Activated CD8-positive, alpha-beta memory T cell treated with anti-CD3 and anti-CD28 coated beads, Interleukin-2, amount 10 ng/mL, durations not matched to agents 7 days and 5 days (primary cell): ENCODE data around the gene JUN. TPM values are rescaled to one million over a fixed set of nuclear protein-coding genes. Genes with fewer than 3 reads are reported as not detected.

Source experiments
- ATAC-seq: fragments of 150-1000 bp; cut with Tn5 transposase; one replicate; pipeline ENCODE4 v1.10.0; 2021; ENCODE audit warnings: moderate library complexity
- CTCF ChIA-PET: fragments of 350-600 bp; sonication (Branson Sonifier 250); formaldehyde crosslinking; loops from one replicate; lab custom pipeline; 2021; ENCODE audit warnings: antibody characterized with exemption; lab: Charles Lee
- DNase-seq: peaks from one replicate; pipeline ENCODE4 v3.0.0-alpha.2; 2020
- H3K27ac Mint-ChIP-seq: one replicate; pipeline ENCODE4 v1.8.0; 2021; ENCODE audit warnings: mild to moderate bottlenecking, mixed read lengths
- H3K27me3 Mint-ChIP-seq: one replicate; pipeline ENCODE4 v1.8.0; 2021; ENCODE audit warnings: mixed read lengths
- H3K36me3 Mint-ChIP-seq: one replicate; pipeline ENCODE4 v1.8.0; 2021; ENCODE audit warnings: mild to moderate bottlenecking, mixed read lengths
- H3K4me1 Mint-ChIP-seq: one replicate; pipeline ENCODE4 v1.8.0; 2021; ENCODE audit warnings: mixed read lengths
- H3K4me3 Mint-ChIP-seq: one replicate; pipeline ENCODE4 v1.8.0; 2021; ENCODE audit warnings: mild to moderate bottlenecking, moderate library complexity, mixed read lengths
- H3K9me3 Mint-ChIP-seq: one replicate; pipeline ENCODE4 v1.8.0; 2022; ENCODE audit warnings: low read depth, mixed read lengths
- total RNA-seq, 2 experiments: library from RNA; stranded (reverse); gene quantifications; one replicate each; pipeline ENCODE4 v1.2.3, GENCODE V29; 2021

The JUN gene
- total RNA-seq, 2 experiments from 2014 or later = 50.5 to 129 TPM

DNA sequence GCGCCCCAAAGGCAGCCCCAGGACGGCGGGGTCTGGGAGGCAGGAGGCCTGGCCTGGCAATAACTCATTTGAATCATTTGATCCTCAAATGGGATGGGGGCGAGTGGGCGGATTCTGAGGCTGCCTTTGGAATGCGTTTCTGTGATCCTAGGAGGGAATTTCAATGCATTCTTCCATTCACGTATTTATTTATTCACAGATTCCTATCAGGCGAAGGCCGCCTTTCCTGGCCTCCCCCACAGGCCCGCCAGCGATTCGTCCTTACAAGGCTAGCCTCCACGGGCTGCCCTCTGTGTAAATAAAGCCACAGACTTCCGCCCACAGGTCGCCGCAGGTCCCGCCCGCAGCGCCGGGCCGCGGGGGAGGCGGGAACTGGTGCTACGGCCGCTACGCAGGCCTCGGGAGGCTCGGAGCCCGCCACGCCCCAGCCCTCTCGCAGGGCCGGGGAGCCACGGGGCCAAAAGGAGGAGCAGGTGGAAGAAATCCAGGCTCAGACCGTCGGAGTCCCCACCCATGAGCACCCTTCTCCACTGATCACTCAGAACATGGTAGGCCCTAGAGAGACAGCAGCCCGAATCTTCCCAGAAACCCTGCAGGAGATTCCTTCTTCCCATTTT is 31.3 kb upstream of the JUN start:
- CTCF ChIA-PET = no interaction called here
- Mint-ChIP-seq H3K27ac (peak overlapping the region; percentile 81), H3K27me3 (peaks cover 10% of the 10 kb centered on the region), H3K9me3 (no peaks in the 10 kb centered on the region), H3K4me3 (peak overlapping the region; percentile 74), H3K4me1 (peaks cover 40% of the 10 kb centered on the region), H3K36me3 (peaks cover 3% of the 10 kb centered on the region)
- ATAC-seq (peak; percentile 34), DNase-seq (peak; percentile 75)

DNA sequence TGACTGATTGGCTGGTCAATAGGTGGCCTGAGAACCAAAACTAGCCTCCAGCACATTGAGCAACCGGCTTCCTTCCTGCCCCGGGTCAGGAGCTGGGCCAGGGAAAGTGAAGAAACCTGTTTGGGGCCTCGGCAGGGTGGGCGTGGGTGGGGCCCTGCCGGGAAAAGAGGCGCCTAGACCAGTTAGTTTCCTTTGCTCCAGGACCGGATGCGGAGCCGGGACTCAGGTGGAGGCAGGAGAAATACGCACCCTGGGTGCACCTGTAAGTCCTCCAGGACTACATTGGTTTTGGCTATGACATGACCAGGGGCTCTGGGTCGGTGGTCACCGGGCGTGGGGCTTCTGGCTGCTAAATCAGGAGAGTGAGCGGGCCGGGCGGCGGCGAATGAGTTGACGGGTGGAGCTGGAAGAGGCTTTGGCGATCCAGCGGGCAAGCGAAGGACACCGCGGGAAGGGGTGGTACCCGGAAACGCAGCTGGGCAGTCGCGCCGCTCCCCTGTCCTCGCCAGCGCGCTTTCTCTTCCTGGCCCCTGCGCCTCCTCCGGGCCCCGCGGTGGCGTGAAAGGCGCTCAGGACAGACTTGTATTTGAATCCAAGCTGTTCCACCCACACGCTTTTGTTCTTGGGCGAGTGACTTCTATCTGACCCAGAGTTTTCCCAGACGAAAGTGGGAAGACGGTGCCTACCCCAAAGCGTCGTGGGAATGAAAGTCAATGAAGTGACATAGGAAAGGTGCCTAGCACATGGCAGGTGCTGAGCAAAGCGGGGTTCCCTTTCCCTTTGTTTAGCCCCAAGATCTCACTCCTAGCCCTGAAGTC is 30.6 kb upstream of the JUN start:
- H3K27me3 Mint-ChIP-seq = peaks cover 5% of the 10 kb centered on the region
- H3K4me3 Mint-ChIP-seq = peak overlapping the region; percentile 74
- H3K4me1 Mint-ChIP-seq = peaks cover 40% of the 10 kb centered on the region
- no peak for ATAC-seq
- DNase-seq = no peak
- no peaks in the 10 kb centered on the region for H3K9me3 Mint-ChIP-seq
- H3K36me3 Mint-ChIP-seq = peaks cover 3% of the 10 kb centered on the region
- peak overlapping the region; percentile 43 for H3K27ac Mint-ChIP-seq
- CTCF ChIA-PET = interaction anchor here (1.2 kb wide), 1 partner anchor 32 kb away, joined by 5 read pairs; no protein-coding TSS in a partner anchor

DNA sequence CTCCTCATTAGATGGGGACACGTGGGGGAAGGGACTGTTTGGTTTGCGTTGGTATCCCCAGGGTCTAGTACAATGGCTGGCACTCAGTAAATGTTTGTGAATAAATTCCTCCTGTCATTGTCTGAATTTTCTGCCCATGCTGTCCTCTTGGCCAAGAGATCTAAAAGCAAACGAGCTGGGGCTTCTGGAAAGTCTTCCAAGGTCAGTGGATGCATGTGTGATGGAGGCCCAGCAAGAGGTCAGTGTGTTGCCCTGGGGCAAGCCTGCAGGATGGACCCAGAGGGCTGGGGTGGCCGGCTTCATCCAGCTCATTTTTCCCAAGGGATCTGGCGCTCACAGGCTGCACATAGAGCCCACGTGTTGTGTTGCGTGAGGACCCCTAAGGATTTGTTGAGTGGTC is 30.0 kb upstream of the JUN start:
- peak overlapping the region; percentile 1 for H3K27ac Mint-ChIP-seq
- no peak overlapping the region for H3K4me3 Mint-ChIP-seq
- DNase-seq (no peak), ATAC-seq (no peak)
- peaks cover 3% of the 10 kb centered on the region for H3K27me3 Mint-ChIP-seq
- CTCF ChIA-PET = interaction anchor here (1.2 kb wide), 1 partner anchor 31 kb away, joined by 5 read pairs; no protein-coding TSS in a partner anchor
- H3K36me3 Mint-ChIP-seq = peaks cover 3% of the 10 kb centered on the region
- no peaks in the 10 kb centered on the region for H3K9me3 Mint-ChIP-seq
- peaks cover 40% of the 10 kb centered on the region for H3K4me1 Mint-ChIP-seq

DNA sequence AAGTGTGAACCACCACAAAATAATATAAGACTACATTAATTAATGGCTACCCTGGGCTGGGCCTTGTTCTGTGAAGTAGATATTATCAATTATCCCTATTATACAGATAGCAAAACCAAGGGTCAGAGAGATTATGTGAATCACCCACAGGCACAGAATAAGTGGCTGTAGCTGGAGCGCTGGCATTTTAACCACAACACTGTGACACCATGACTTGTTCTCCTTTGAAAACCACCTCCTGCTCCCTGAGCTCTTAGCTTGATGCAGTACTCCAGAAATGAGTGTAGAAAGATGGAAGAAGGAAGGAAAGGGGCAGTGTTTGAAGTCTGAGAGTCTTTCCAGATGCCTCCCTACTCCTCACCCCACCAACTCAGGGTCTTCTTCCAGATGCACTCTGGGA is 29.5 kb upstream of the JUN start:
- CTCF ChIA-PET = interaction anchor here (1.2 kb wide), 1 partner anchor 31 kb away, joined by 5 read pairs; no protein-coding TSS in a partner anchor
- H3K9me3 Mint-ChIP-seq = no peaks in the 10 kb centered on the region
- DNase-seq (no peak), ATAC-seq (no peak)
- H3K36me3 Mint-ChIP-seq = peaks cover 3% of the 10 kb centered on the region
- no peak overlapping the region for H3K4me3 Mint-ChIP-seq
- peaks cover 40% of the 10 kb centered on the region for H3K4me1 Mint-ChIP-seq
- H3K27me3 Mint-ChIP-seq = no peaks in the 10 kb centered on the region
- peak overlapping the region; percentile 1 for H3K27ac Mint-ChIP-seq

DNA sequence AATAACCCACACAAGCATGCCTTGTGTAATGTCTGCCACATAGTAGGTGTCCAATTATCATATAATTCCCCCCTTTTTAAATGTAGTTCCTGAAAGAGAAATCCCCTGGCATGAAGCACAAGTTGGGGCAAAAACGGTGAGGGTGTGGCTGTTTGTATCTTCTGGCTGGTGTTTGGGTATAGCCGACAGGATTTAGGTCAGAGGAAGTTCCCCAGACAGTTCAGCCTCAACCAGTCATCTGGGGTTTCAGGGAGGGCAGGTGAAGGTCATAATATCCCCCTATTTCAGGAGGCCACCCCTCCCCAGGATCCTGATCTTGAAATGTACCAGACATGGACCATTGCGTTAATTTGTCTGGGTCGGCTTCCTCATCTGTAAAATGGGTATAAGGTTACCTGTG is 29.1 kb upstream of the JUN start:
- ATAC-seq (no peak), DNase-seq (peak; percentile 58)
- no peak overlapping the region for H3K4me3 Mint-ChIP-seq
- H3K27ac Mint-ChIP-seq = no peak overlapping the region
- CTCF ChIA-PET = no interaction called here
- H3K36me3 Mint-ChIP-seq = peaks cover 3% of the 10 kb centered on the region
- peaks cover 42% of the 10 kb centered on the region for H3K4me1 Mint-ChIP-seq
- H3K27me3 Mint-ChIP-seq = no peaks in the 10 kb centered on the region
- no peaks in the 10 kb centered on the region for H3K9me3 Mint-ChIP-seq

DNA sequence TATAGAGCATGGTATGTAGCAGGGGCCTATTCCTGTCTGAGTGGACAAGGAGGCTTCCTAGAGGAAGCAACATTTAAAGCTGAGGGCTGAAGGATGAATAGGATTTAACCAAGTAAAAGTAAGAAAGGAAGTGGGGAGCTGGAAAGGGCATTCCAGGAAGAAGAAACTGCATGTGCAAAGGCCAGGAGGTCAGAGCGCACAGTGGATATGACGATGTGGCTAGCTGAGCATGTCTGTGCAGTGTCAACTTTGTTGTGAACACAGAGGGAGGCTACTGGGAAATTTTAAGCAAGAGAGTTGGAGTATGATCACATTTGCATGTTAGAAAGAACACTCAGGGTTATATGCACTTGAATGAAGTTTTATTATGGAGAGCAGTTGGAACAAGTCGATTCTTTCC is 28.6 kb upstream of the JUN start:
- Mint-ChIP-seq H3K36me3 (peaks cover 3% of the 10 kb centered on the region), H3K27me3 (no peaks in the 10 kb centered on the region), H3K27ac (no peak overlapping the region), H3K4me3 (no peak overlapping the region), H3K4me1 (peaks cover 43% of the 10 kb centered on the region), H3K9me3 (no peaks in the 10 kb centered on the region)
- DNase-seq = no peak
- ATAC-seq = no peak
- CTCF ChIA-PET = no interaction called here

DNA sequence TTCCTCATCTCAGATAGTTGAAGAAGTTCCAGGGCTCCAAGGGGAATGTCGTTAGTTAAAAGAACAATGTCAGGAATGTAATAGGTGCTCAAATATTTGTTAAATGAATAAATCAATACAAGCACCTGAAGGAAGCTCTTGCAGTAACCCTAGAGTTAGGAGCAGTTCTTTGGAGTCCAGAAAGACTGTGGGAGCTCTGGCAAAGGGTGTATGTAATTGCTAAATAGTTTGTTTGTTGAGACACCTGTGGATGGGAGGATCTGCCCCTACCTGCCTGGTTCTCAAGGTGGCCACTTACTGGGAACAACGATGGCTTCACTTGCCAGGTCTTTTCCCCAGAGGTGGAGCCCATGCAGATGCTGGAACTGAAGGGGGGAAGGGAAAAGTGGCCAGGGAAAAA is 27.5 kb upstream of the JUN start:
- DNase-seq = no peak
- ATAC-seq = no peak
- Mint-ChIP-seq H3K36me3 (no peaks in the 10 kb centered on the region), H3K27ac (no peak overlapping the region), H3K4me1 (peaks cover 37% of the 10 kb centered on the region), H3K27me3 (no peaks in the 10 kb centered on the region), H3K4me3 (no peak overlapping the region), H3K9me3 (no peaks in the 10 kb centered on the region)
- CTCF ChIA-PET = no interaction called here

DNA sequence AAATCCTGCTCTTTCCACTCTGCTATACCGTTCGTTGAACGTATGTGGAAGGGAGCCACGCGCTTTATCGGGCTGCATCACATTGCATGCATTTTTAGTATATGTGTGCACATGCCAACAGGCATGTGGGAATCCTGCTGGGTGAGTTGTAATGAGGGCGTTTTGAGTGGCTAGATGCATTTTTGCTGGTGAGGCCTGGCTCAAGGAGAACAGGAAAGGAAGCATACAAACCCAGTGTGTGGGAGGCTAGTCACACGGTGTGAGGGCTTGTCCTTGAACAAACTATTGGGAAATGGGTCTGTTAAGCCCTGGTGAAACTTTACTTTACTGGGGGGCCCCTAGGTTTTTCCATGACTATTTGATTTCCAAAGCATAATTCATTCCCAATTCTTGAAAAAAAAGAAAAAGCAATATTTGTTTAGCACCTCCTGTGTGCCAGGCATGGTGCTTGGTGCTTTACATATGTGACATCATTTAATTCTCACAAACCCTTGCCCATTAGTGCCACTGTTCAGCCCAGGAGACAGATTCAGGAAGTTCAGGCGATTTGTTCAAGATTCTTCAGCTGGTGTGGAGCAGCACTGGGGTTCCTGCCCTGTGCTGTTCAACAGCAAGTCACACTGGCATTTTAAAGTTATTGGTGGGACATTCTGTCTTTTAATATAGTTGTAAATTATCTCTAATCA is 25.6 kb upstream of the JUN start:
- Mint-ChIP-seq H3K4me1 (peaks cover 25% of the 10 kb centered on the region), H3K27ac (no peak overlapping the region), H3K9me3 (no peaks in the 10 kb centered on the region), H3K27me3 (no peaks in the 10 kb centered on the region), H3K36me3 (no peaks in the 10 kb centered on the region), H3K4me3 (no peak overlapping the region)
- CTCF ChIA-PET = no interaction called here
- DNase-seq = no peak
- ATAC-seq = no peak

DNA sequence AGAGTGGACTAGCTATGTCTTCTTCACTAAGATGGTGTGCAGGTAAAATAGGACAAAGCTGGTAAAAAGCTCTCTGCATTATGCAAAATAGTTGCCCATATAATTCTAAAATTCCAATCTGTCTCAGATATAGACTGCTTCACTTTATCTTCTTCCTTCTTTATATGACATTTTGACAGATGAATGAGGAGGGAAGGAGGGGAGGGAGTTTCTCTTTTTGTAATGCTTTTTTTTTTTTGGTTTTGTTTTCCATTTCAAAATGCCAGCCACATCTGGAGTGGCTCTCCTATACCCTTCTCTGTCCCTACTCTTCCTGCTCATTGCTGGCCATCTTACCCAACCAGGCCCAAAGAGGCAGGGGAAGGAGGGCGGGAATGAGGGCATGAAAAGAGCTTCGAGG is 24.2 kb upstream of the JUN start:
- Mint-ChIP-seq H3K36me3 (no peaks in the 10 kb centered on the region), H3K9me3 (no peaks in the 10 kb centered on the region), H3K4me3 (no peak overlapping the region), H3K4me1 (peaks cover 12% of the 10 kb centered on the region), H3K27me3 (no peaks in the 10 kb centered on the region), H3K27ac (no peak overlapping the region)
- CTCF ChIA-PET = no interaction called here
- ATAC-seq (no peak), DNase-seq (no peak)

DNA sequence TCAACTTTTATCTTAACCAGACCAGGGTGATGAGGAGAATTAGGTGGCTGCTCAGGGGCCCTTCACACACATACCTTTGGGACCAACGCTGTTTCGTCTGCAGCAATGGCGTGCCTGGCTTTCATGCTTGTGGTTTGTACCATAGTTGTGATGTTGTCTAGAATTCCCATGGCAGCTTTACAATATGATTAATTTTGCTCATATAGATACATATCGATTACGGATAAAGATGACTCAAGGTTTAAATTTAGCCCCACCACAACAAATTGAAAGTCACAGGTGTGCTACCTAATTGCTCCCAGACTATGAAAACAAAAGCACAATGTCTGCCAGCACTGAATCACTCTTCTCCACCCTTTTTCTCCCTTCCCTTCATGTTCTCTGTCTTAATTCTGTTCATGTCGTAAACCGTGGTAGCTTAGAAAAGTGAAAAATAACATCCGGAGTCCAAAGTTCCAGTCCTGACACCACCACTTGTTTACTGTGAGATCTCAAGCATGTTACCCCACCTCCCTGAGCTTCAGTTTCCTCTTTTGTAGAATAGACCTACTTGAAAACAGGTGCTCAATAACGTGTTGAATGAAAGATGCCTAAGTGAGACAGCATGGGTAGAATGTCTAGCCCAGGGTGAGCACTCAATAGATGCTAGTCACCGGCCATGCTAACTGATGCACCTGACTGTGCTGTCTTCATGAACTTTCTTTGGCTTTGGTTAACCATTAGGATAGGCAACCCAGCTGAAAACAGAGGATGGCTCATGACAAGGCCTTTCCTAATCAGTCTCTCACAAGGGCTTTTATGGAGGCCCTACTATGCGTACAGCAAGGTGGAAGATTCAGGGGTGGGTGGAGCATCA is 22.1 kb upstream of the JUN start:
- ATAC-seq = no peak
- no peak for DNase-seq
- CTCF ChIA-PET = no interaction called here
- Mint-ChIP-seq H3K4me3 (no peak overlapping the region), H3K27ac (no peak overlapping the region), H3K9me3 (no peaks in the 10 kb centered on the region), H3K4me1 (peaks cover 3% of the 10 kb centered on the region), H3K27me3 (no peaks in the 10 kb centered on the region), H3K36me3 (no peaks in the 10 kb centered on the region)

DNA sequence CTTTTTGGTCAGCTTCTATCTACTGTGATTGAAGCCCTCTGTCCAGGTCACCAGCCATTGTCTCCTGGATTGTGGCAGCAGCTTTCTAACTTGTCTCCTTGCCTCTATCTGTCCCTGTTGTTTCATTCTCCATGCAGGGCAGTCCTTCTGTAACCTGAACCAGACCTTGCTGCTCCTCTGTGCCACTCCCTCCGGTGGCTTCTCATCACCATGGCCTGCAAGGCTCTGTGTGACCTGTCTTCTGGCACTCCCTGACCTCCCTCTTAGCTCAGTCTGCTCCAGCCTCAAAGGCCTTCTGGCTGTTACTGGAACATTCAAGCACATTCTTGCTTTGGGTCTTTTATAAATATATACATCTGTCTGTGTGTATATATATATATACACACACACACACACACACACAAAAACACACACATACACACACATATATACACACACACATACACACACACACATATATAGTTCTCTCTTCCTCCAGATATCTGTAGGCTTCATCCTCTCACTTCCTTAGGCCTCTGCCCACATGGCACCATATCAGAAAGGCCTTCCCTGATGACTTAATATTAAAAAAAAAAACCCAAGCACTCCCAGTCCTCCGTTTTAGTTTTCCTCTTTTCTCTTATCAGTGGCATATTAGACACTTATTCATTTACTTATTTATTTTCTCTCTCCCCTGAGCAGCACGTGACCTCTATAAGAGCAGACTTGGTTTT is 21.2 kb upstream of the JUN start:
- CTCF ChIA-PET = no interaction called here
- DNase-seq (no peak), ATAC-seq (no peak)
- H3K9me3 Mint-ChIP-seq = no peaks in the 10 kb centered on the region
- H3K4me1 Mint-ChIP-seq = peaks cover 3% of the 10 kb centered on the region
- no peak overlapping the region for H3K4me3 Mint-ChIP-seq
- no peaks in the 10 kb centered on the region for H3K36me3 Mint-ChIP-seq
- H3K27me3 Mint-ChIP-seq = no peaks in the 10 kb centered on the region
- H3K27ac Mint-ChIP-seq = no peak overlapping the region

DNA sequence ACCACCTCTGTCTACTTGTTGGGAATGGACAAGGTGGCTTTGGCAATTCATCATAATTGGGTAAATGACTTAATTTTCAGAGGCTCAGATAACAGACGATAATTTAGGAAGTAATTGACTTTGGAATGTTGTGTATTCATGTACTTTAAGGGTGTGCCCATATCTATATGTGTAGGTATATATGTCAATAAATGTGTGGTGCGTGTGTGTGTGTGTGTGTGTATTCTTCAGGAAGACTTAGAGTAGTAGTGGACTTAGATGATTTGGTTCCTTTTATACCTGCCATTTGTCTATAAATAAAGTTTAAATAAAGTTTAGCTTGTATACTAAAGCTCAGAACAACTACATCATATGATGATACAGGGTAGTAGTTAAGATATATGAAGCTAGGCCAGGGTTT is 20.0 kb upstream of the JUN start:
- Mint-ChIP-seq H3K9me3 (no peaks in the 10 kb centered on the region), H3K27ac (no peak overlapping the region), H3K27me3 (no peaks in the 10 kb centered on the region), H3K4me1 (peaks cover 3% of the 10 kb centered on the region), H3K4me3 (no peak overlapping the region), H3K36me3 (no peaks in the 10 kb centered on the region)
- DNase-seq (no peak), ATAC-seq (no peak)
- CTCF ChIA-PET = interaction anchor here (0.7 kb wide), 1 partner anchor 57 kb away, joined by 4 read pairs; no protein-coding TSS in a partner anchor
